PC-3 (cell line): ENCODE results near the gene FGGY. TPM values are rescaled to one million over a fixed set of nuclear protein-coding genes. Genes with fewer than 3 reads are reported as not detected.
A peak's percentile ranks its signal among the peaks of the same experiment; 100 is the strongest.
"Not testable (repeated sequence)": the region's sequence is repeated elsewhere in the genome, so short reads cannot be mapped to it uniquely, and the experiment has no call there.

Experiments
- ATAC-seq: fragments of 200-7000 bp; cut with Tn5 transposase; 2 replicates; pipeline ENCODE4 v1.9.1; 2020; ENCODE audit warnings: mild to moderate bottlenecking, moderate library complexity
- BruUV-seq: library from RNA; stranded (reverse); fragments of 400-500 nt; replicated peaks from 2 replicates; lab custom pipeline; 2021; lab: Mats Ljungman, UMichigan
- CTCF ChIA-PET: fragments of 300-600 bp; sonication (Branson Sonifier 250); formaldehyde crosslinking; loops from one replicate; lab custom pipeline; 2022; ENCODE audit warnings: antibody characterized with exemption; lab: Charles Lee
- POLR2A ChIA-PET: fragments of 300-600 bp; sonication (Branson Sonifier 250); formaldehyde crosslinking; loops from one replicate; lab custom pipeline; 2022; ENCODE audit warnings: antibody characterized with exemption; ENCODE audit not compliant: unreplicated experiment; lab: Charles Lee
- DNase-seq: peaks from one replicate; pipeline ENCODE4 v3.0.0-alpha.2; 2015
- H2AFZ ChIP-seq: fragments of 300-600 bp; sonication (generic); 2 replicates; pipeline ENCODE4 v1.6.0; 2016; ENCODE audit warnings: antibody characterized with exemption, low read length
- H3F3A ChIP-seq: fragments of 300-600 bp; sonication (generic); one replicate; pipeline ENCODE4 v1.6.0; 2017; ENCODE audit warnings: antibody characterized with exemption, low read length, control low read depth, mild to moderate bottlenecking; ENCODE audit not compliant: unreplicated experiment
- H3K27ac ChIP-seq: fragments of 300-600 bp; sonication (generic); 2 replicates; pipeline ENCODE4 v1.5.1; 2016; ENCODE audit warnings: mild to moderate bottlenecking, low read length
- H3K27me3 ChIP-seq: fragments of 300-600 bp; sonication (generic); 2 replicates; pipeline ENCODE4 v1.6.1; 2016; ENCODE audit warnings: low read length, mixed read lengths
- H3K36me3 ChIP-seq: fragments of 300-600 bp; sonication (generic); 2 replicates; pipeline ENCODE4 v1.6.1; 2016; ENCODE audit warnings: low read depth, mixed run types, low read length, mixed read lengths
- H3K4me1 ChIP-seq: fragments of 300-600 bp; sonication (generic); 2 replicates; pipeline ENCODE4 v1.5.1; 2016; ENCODE audit warnings: low read length; ENCODE audit not compliant: insufficient read depth
- H3K4me2 ChIP-seq: fragments of 300-600 bp; sonication (generic); 2 replicates; pipeline ENCODE4 v1.6.0; 2016; ENCODE audit warnings: low read length
- H3K4me3 ChIP-seq: fragments of 300-600 bp; sonication (generic); 2 replicates; pipeline ENCODE4 v1.5.1; 2016; ENCODE audit warnings: mild to moderate bottlenecking, low read length, mixed read lengths
- H3K79me2 ChIP-seq: fragments of 300-600 bp; sonication (generic); 2 replicates; pipeline ENCODE4 v1.6.1; 2017; ENCODE audit warnings: low read length, mixed read lengths
- H3K9ac ChIP-seq: fragments of 300-600 bp; sonication (generic); 2 replicates; pipeline ENCODE4 v1.6.0; 2016; ENCODE audit warnings: mild to moderate bottlenecking, low read length
- H3K9me2 ChIP-seq: fragments of 300-600 bp; sonication (generic); replicated peaks from 2 replicates; pipeline ENCODE4 v1.6.1; 2016; ENCODE audit warnings: mixed run types, low read length, mixed read lengths
- H3K9me3 ChIP-seq: fragments of 300-600 bp; sonication (generic); 2 replicates; pipeline ENCODE4 v1.6.1; 2016; ENCODE audit warnings: low read length, mixed read lengths
- H4K20me1 ChIP-seq: fragments of 300-600 bp; sonication (generic); 2 replicates; pipeline ENCODE4 v1.6.1; 2016; ENCODE audit warnings: low read length, mixed read lengths
- EZH2 ChIP-seq: fragments of 300-600 bp; sonication (generic); IDR thresholded peaks from one replicate; pipeline ENCODE4 v1.6.1; 2017; ENCODE audit warnings: antibody characterized with exemption, mild to moderate bottlenecking, low read length; ENCODE audit not compliant: unreplicated experiment
- EZH2phosphoT487 ChIP-seq: fragments of 300-600 bp; sonication (generic); IDR thresholded peaks from 2 replicates; pipeline ENCODE4 v1.6.1; 2018; ENCODE audit warnings: mild to moderate bottlenecking, antibody characterized with exemption, low read length, borderline replicate concordance
- intact Hi-C: fragments of 100-400 bp; cut with micrococcal nuclease; formaldehyde crosslinking; loops from 2 replicates; pipeline ENCODE4 v1.9.0; 2023
- total RNA-seq: library from RNA; depleted of rRNA; stranded (reverse); fragments of >200 nt; gene quantifications from 2 replicates; pipeline ENCODE4 v1.2.3, GENCODE V29; 2014
- TF ChIP-seq, protein P1 (sequence below): fragments of 300-600 bp; sonication (generic); conservative IDR thresholded peaks from 2 replicates; pipeline ENCODE4 v1.5.1; 2017; ENCODE audit warnings: antibody characterized with exemption, low read depth, mild to moderate bottlenecking, low read length

The FGGY gene
- total RNA-seq, 1 experiment from 2014 or later = 7.4 TPM

DNA sequence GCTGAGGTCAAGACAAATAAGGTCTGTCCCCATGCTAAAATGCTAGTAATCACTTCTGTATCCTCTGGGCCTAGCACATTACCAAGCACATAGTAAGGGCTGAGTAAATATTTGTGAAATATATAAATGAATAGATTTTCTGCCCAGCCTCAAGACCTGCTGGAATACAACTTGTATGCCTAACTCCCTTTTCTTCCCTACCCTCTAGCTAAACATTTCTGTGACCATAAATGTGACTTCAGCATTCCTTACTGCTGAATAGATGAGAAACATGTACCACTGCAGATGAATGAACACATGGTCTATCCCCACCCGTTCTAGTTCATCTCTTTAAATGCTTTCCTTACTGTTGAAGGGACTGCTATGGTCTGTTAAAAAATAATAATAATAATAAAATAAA is 308.9 kb downstream of the FGGY start:
- intact Hi-C loops = no loop called here
- TF ChIP-seq EZH2phosphoT487 = no peak
- no peak for TF ChIP-seq EZH2
- TF ChIP-seq, protein P1, sequence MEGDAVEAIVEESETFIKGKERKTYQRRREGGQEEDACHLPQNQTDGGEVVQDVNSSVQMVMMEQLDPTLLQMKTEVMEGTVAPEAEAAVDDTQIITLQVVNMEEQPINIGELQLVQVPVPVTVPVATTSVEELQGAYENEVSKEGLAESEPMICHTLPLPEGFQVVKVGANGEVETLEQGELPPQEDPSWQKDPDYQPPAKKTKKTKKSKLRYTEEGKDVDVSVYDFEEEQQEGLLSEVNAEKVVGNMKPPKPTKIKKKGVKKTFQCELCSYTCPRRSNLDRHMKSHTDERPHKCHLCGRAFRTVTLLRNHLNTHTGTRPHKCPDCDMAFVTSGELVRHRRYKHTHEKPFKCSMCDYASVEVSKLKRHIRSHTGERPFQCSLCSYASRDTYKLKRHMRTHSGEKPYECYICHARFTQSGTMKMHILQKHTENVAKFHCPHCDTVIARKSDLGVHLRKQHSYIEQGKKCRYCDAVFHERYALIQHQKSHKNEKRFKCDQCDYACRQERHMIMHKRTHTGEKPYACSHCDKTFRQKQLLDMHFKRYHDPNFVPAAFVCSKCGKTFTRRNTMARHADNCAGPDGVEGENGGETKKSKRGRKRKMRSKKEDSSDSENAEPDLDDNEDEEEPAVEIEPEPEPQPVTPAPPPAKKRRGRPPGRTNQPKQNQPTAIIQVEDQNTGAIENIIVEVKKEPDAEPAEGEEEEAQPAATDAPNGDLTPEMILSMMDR = no peak
- H3K27me3 ChIP-seq = no peaks in the 10 kb centered on the region
- BruUV-seq = no TSS peak
- H3K79me2 ChIP-seq = no peaks in the 10 kb centered on the region
- no peak overlapping the region for H3K4me2 ChIP-seq
- no peak overlapping the region for H2AFZ ChIP-seq
- ATAC-seq = peak; percentile 86
- CTCF ChIA-PET = no interaction called here
- peak; percentile 35 for DNase-seq
- no peaks in the 10 kb centered on the region for H3K9me3 ChIP-seq
- no peaks in the 10 kb centered on the region for H4K20me1 ChIP-seq
- no peak overlapping the region for H3K4me3 ChIP-seq
- no peaks in the 10 kb centered on the region for H3K9me2 ChIP-seq
- POLR2A ChIA-PET = no interaction called here
- no peak overlapping the region for H3K9ac ChIP-seq
- no peaks in the 10 kb centered on the region for H3K36me3 ChIP-seq
- no peaks in the 10 kb centered on the region for H3F3A ChIP-seq
- no peaks in the 10 kb centered on the region for H3K4me1 ChIP-seq
- no peak overlapping the region for H3K27ac ChIP-seq

DNA sequence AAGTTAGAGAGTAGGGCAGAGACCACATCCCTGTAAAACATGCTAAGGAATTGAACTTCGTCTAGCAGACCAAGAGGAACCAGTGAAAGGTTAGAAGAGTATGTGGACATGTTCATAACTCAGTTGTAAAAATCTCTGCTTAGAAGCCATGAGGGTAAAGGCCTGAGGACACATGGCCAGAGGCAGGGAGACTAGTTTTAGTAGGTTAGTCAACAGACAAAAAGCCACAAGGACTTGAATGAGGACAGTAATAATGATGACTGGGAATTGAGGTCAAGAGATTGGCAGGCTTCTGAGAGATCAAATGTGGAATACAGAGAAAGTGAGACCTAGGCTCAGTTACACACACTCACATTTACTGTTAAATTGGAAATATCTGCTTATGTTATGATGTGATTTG is 312.4 kb downstream of the FGGY start:
- no peaks in the 10 kb centered on the region for H3K4me1 ChIP-seq
- no peak overlapping the region for H3K4me3 ChIP-seq
- no peak overlapping the region for H3K27ac ChIP-seq
- CTCF ChIA-PET = no interaction called here
- BruUV-seq = no TSS peak
- intact Hi-C loops = no loop called here
- DNase-seq (no peak), ATAC-seq (no peak)
- H4K20me1 ChIP-seq = no peaks in the 10 kb centered on the region
- no peaks in the 10 kb centered on the region for H3K9me2 ChIP-seq
- no peaks in the 10 kb centered on the region for H3K27me3 ChIP-seq
- no peak overlapping the region for H3K4me2 ChIP-seq
- no peak for TF ChIP-seq EZH2phosphoT487
- TF ChIP-seq EZH2 = no peak
- TF ChIP-seq, protein P1 = no peak
- H3K36me3 ChIP-seq = no peaks in the 10 kb centered on the region
- H3F3A ChIP-seq = no peaks in the 10 kb centered on the region
- no peak overlapping the region for H2AFZ ChIP-seq
- H3K9me3 ChIP-seq = no peaks in the 10 kb centered on the region
- H3K79me2 ChIP-seq = no peaks in the 10 kb centered on the region
- POLR2A ChIA-PET = no interaction called here
- H3K9ac ChIP-seq = no peak overlapping the region

DNA sequence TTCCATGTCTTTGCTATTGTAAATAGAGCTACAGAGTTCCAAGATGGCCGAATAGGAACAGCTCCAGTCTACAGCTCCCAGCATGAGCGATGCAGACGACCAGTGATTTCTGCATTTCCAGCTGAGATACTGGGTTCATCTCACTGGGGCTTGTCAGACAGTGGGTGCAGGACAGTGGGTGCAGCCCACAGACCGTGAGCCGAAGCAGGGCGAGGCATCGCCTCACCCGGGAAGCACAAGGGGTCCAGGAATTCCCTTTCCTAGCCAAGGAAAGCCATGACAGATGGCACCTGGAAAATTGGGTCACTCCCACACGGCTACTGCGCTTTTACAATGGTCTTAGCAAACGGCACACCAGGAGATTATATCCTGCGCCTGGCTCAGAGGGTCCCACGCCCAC is 313.6 kb downstream of the FGGY start:
- not testable (repeated sequence) for BruUV-seq

More for the DNA sequence above, 313.6 kb downstream of the FGGY start:
- H3K4me3 ChIP-seq, H4K20me1 ChIP-seq, H3K4me1 ChIP-seq, POLR2A ChIA-PET, H3K9me2 ChIP-seq, H3F3A ChIP-seq, H3K27ac ChIP-seq, H3K9me3 ChIP-seq, H3K4me2 ChIP-seq, DNase-seq, H3K36me3 ChIP-seq, ATAC-seq, H2AFZ ChIP-seq, H3K9ac ChIP-seq, CTCF ChIA-PET, H3K27me3 ChIP-seq, intact Hi-C loops, H3K79me2 ChIP-seq: not testable (repeated sequence)
